Measurements from ENCODE around the gene RBFOX2. TPM values are rescaled to one million over a fixed set of nuclear protein-coding genes. Genes with fewer than 3 reads are reported as not detected.
"Not testable (repeated sequence)": the region's sequence is repeated elsewhere in the genome, so short reads cannot be mapped to it uniquely, and the experiment has no call there.

The RBFOX2 gene
- total RNA-seq, 2 donors from 2014 or later, result 71.5 to 73.6 TPM

DNA sequence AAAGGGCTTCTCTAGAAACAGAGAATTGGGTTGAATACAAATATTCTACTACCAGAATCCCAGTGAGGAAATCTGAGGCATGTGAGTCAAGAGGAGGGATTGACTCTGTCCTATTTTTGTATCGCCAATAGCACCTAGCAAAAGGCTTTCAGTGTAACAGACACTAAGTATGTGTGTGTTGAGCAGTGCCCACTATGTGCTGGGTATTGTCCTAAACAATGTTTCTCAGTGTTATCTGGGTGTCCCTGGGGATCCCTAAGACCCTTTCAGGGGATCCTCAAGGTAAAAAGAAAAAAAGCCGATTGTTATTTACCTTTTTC lies 21.0 kb upstream of the RBFOX2 start:
- ATAC-seq (peak in 1 of 2 donors; percentile 35), DNase-seq (no peak)
- intact Hi-C loops (cut with DNase I), result no loop called here

DNA sequence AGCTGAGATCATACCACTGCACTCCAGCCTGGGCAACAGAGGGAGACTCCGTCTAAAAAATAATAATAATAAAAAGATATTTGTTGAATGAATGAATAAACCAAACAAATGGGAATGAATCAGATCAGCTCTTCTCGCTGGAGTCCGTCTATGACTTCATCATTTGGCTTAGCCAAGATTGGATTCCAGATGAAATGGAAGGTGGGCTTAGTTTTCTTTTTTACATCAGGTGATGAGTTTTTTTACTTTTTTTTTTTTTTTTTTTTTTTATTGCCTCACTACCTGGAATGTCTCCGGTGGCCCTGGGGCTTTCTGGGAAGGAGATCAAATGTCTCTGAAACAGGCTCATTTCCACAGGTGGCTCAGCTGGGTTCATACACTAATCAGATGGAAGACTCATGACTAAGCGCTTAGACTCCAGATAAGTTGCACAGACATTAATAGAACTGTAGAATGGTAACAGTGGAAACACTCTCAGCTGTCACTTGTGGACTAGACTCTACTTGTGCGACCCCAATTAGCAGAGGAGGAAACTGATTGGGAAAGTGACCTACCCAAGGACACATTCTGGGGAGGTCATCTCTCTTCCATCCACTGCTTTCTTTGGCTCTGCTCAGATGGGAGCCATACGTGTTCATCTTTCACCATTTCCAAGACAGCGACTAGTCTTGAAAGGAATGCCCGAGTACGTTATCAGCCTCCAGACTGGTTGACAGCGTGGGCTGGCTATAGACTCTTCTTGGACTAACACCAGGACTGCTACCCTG lies 20.5 kb upstream of the RBFOX2 start:
- ATAC-seq, result peak in 1 of 2 donors; percentile 42
- DNase-seq, result no peak
- intact Hi-C loops (cut with DNase I), result no loop called here

DNA sequence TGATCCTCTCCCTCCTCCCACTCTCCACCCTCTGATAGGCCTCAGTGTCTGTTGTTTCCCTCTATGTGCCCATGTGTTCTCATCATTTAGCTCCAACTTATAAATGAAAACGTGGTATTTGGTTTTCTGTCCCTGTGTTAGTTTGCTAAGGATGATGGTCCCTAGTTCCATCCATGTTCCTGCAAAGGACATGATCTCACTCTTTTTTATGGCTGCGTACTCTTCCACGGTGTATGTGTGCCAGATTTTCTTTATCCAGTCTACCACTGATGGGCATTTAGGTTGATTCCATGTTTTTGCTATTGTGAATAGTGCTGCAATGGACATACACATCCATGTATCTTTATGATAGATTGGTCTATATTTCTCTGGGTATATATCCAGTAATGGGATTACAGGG lies 15.9 kb upstream of the RBFOX2 start:
- ATAC-seq; intact Hi-C loops (cut with DNase I); DNase-seq: not testable (repeated sequence)

DNA sequence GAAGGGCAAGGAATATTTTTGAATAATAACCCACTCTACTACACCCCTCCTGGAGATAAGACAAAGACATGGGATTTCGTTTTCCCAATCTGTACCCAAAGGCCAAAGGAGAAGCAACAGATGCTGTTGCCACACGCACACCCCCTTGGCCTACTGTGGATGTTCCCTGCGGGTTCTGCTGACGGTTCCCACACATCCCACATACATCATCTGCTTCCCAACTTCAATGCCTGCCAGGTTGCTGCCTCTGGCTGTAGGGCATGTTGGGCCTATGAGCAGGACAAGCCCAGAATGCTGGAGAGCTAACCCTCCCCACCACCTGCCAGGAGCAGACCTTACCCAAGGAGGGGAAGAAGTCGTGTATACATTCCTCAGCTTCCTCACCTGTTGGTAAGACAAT lies 13.6 kb upstream of the RBFOX2 start:
- ATAC-seq (no peak), DNase-seq (no peak)
- intact Hi-C loops (cut with DNase I), result no loop called here

DNA sequence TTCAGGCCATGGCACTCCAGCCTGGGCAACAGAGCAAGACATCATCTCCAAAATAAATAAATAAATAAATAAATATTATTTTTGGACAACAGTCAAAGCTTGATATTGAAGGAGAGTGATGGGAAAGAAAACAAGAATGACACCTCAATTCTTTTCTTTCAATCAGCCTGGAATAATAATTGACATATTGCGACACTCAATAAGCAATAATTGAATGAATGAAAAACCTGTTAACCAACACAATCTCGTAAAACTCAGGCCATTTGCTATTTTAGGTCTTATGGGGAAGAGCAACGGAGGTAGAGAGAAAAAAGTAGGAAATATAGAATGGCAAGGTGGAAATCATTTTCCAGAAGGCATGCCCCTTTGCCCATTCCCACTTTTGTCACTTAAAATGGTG lies 10.5 kb upstream of the RBFOX2 start:
- intact Hi-C loops (cut with DNase I), result no loop called here
- no peak for DNase-seq
- ATAC-seq, result no peak

DNA sequence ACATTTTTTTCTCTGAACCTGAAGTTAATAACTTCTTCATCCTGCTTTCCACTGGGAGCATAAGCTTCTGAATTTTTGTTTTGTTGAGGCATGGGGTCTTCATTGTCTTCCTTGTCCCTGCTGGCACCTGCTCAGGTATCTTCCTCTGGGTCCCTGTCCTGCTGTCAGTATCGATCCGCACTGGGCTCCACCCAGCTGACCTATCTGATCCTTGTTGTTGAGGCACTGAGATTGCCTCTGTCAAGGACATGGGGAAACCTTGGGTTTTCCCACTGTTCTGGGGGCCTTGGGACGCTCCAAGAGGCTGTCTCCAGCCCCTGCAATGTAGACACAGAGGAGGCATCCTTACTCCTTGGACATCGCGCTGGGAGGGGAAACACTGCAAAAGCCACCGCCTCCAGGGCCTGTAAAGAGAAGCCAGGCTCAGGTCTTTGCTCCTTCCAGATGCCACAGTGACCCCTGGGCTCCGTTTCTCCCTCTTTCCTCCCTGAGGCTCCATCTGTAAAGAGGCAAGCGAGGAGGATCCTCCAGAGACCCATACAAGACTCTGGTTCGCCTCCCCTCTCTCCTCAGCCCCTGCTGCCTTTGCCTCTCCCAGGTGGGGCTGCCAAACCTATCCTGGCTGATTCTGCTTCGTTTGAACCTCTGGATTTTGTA lies 8.6 kb upstream of the RBFOX2 start:
- no peak for DNase-seq
- intact Hi-C loops (cut with DNase I), result no loop called here
- no peak for ATAC-seq

DNA sequence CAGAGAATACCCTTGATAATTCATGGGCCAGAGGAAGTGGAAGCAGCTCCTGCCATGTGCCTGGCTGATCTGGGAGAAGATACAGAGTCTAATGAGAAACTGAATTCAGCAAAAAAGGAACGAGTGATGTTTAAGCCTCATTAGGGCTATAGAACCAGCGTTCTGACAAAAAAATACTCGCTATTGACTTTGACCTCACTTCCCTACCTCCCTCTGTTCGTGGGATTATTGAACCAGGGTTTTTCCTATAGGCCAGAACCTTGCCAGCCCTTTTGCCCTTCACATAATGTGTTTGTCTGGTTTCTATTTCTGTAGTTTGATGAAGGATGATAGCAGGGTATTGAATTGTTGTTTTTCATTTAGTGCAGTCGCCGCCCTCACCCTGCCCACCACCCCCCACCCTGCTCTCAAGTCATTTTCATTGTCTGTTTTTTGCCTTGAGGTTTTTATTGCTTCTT lies 7.6 kb upstream of the RBFOX2 start:
- DNase-seq (no peak), ATAC-seq (no peak)
- intact Hi-C loops (cut with DNase I), result no loop called here

DNA sequence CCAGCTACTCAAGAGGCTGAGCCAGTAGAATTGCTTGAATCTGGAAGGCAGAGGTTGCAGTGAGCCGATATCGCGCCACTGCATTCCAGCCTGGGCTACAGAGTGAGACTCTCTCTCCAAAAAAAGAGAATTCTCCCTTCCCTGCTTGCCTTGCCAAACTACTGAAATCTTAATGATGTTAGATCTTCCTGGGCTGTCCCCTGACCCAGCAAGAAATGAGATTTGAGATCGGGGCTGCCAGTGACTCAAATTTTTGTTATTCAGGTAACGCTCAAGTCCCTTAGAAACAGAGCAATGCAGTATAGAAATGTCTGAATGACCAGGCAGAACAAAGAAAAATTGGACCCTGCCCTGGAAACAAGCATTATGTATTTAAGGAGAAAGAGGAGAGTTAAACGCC lies 4.0 kb upstream of the RBFOX2 start:
- DNase-seq (no peak), ATAC-seq (no peak)
- intact Hi-C loops (cut with DNase I), result no loop called here

DNA sequence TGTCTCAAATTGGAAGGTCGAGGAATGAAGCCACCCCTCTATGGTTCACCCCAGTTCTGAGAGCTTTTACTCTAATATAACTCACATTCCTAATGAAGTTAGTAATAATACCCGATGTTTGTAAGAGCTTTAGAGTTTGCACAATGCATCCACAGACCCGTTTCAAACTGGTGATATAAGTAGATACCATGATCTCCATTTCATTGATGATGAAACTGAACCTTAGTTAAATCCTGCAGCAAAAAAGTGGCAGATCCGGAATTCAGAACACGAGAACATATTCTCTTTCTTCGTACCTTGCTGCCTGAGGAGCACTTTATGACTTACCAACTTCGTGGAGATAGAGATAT lies 757 bp upstream of the RBFOX2 start:
- intact Hi-C loops (cut with DNase I), result loop anchor here in 1 of 2 donors (5.0 kb wide), 1 partner anchor 97 kb away; no protein-coding TSS in a partner anchor
- ATAC-seq (no peak), DNase-seq (no peak)

DNA sequence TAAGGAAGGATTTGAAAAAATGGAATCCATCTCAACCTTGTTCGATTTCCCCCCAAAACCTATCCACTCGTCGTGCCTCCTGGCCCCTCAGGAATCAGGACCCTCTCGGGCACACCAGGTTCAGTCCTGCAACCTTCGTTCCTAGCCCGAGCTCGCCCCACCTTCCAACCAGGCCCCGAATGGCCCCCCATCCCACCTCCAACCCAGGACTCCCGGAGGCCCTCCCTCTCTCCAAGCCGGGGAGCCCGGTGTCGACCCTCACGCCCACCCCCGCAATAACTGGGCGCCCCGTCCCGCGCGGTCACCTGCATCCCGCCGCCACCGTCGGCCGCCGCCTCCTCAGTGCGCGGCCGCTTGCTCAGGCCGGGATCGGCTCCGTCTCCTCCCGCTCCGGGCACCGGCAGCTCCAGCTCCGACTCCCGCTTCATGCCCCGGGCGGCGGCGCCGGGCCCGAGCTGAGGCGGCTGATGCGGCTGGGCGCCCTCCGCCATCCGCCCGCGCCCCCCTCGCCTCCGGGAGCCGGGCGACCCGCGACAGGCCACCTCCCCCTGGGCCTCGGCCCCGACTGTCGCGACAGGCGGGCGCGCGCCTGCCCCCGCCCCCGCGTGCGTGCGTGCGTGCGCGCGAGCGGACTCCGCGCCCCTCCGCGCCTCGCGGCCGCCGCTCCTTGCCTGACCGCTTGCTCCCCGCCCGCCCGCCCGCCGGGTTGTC lies 534 bp downstream of the RBFOX2 start:
- ATAC-seq, result peak; percentile 46 to 64
- DNase-seq, result no peak
- intact Hi-C loops (cut with DNase I), result loop anchor here in 1 of 2 donors (5.0 kb wide), 1 partner anchor 96 kb away; no protein-coding TSS in a partner anchor

DNA sequence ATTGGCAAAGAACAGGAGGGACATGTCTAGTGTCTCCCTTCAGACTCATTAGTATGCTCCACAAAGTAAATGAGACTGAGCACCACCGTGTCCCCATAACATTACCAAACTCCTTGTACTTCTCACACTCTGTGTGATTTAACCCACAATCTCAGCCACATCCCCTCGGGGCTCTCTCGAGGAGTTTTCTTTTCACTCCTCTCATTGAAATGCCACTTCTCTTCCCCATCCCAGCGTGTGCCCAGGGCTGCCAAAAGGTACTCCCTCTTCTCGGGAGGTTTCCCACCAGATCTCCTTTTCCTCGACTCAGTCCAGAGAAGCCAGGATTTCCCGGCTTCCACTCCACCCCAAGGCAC lies 1.1 kb downstream of the RBFOX2 start:
- DNase-seq, result no peak
- intact Hi-C loops (cut with DNase I), result loop anchor here in 1 of 2 donors (5.0 kb wide), 1 partner anchor 95 kb away; no protein-coding TSS in a partner anchor
- no peak for ATAC-seq

DNA sequence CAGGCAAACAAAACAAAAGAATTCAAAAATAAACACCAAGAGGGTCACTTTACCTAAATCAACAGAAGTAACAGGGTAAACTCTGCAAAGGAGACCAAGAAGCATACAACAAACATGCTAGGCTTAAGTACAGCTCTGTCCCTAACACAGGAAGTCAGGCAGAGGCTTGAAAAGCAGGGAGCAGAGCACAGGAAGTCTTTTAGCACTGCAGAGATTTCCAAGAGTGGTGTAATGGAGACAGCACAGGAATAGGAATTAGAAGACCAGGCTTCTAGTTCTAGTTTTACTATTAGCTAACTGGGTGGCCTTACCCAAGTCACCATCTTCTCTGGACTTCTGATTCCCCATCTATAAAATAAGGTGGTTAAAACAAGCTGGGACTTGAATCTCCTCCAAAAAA lies 1.9 kb downstream of the RBFOX2 start:
- DNase-seq (no peak), ATAC-seq (no peak)
- intact Hi-C loops (cut with DNase I), result loop anchor here in 1 of 2 donors (5.0 kb wide), 1 partner anchor 94 kb away; no protein-coding TSS in a partner anchor

DNA sequence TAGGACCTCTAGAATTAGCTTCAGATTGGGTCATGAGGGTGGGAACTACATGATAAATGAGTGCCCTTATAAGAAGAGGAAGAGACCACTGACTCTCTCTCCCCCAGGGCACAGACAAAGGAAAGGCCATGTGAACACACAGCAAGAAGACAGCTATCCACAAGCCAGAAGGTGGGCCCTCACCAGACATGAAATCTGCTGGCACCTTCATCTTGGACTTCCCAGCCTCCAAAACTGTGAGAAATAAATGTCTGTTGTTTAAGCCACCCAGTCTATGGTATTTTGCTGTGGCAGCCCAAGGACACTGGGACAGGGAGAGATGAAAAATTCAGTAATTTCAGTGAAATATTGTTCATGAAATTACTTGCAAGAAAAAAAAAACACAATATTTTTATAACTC lies 5.9 kb downstream of the RBFOX2 start:
- ATAC-seq, result no peak

DNA sequence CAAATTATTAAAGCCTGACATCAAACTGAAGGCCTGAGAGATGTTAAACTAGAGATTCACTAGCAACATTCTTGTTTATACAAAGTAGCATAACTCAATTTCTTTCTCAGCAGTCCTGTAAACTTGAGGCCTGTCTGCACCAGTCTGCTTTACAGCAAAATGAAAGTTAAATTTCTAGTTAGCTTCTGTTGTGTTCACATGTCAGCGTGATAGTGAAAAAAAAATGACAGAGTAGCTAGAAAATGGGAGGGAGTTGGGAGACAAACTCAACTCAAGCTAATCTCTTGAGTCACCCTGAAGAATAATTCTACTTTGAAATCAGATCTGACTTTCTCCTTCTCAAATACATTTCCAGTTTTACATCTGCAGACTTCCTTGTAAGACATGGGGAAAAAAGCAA lies 6.5 kb downstream of the RBFOX2 start:
- peak in 1 of 2 donors; percentile 55 for ATAC-seq
- DNase-seq, result no peak
- intact Hi-C loops (cut with DNase I), result no loop called here

More for the DNA sequence above, 5.9 kb downstream of the RBFOX2 start:
- no peak for DNase-seq
- intact Hi-C loops (cut with DNase I), result no loop called here

DNA sequence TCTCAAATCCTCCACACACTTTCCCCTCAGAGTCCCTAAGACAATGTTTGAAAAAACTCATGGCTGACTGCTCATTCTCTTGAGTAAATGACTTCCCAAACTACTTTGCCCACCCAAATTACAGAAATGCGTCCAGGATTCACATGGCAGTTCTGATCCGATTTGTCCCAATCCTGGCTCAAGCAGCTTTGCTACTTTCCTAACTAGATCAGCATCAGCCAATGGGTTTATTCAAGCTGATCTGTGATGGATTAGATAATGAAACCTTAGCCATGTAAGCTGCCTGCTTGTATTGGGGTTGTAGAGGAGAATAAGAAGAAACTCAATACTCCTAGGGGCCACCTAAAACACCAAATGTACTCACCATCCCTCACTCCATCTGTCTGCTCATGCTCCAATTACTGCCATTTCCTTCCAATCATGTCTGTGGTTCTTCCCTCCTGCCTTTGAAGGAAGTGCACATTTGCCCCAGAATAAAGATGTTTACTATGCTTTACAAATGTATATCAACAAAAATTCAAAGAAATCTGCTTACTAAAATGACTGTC lies 6.9 kb downstream of the RBFOX2 start:
- DNase-seq (no peak), ATAC-seq (no peak)
- intact Hi-C loops (cut with DNase I), result no loop called here

DNA sequence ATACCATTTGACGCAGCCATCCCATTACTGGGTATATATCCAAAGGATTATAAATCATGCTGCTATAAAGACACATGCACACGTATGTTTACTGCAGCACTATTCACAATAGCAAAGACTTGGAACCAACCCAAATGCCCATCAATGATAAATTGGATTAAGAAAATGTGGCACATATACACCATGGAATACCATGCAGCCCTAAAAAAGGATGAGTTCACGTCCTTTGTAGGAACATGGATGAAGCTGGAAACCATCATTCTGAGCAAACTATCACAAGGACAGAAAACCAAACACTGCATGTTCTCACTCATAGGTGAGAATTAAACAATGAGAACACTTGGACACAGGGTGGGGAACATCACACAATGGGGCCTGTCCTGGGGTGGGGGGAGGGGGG lies 7.8 kb downstream of the RBFOX2 start:
- ATAC-seq; DNase-seq; intact Hi-C loops (cut with DNase I): not testable (repeated sequence)

DNA sequence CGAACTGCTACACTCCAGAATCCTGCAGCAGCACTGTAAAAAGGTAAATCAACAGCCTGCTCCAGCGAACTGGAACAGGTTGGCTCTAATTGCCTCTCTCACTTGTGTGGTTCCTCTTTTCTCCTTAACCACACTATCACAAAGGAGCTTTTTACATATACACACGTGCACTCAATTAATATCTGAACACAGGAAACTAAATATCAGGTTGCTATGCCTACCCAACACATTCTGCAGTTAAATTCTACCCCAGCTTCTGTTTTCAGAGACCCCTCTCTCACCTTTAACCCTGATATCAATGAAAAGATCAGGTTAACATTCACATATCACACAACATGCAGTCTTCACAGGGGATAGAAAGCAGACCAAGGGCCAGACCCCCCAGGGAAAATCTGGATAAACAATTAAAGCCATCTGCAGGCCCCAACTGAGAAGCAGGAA lies 11.0 kb downstream of the RBFOX2 start:
- intact Hi-C loops (cut with DNase I), result no loop called here
- no peak for ATAC-seq
- DNase-seq, result no peak

DNA sequence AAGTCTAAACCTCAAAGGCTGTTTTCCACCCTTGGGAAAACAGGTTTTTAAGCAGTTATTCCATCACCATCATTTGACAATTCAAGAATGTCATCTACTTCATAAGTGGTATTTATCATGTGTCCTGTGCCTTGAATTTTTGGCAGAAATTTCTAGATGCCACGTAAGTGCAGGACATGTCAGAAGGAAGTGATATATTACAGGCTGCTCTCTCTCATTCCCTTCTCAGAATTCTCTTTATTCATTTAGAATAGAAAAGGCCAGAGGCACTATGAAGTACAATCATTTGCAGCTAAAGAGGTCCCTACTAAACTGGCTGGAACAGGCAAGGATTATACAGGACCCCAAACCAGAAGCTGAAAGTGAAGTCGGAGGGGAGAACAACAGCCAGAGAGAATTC lies 11.9 kb downstream of the RBFOX2 start:
- no peak for DNase-seq
- ATAC-seq, result peak in 1 of 2 donors; percentile 24
- intact Hi-C loops (cut with DNase I), result no loop called here

DNA sequence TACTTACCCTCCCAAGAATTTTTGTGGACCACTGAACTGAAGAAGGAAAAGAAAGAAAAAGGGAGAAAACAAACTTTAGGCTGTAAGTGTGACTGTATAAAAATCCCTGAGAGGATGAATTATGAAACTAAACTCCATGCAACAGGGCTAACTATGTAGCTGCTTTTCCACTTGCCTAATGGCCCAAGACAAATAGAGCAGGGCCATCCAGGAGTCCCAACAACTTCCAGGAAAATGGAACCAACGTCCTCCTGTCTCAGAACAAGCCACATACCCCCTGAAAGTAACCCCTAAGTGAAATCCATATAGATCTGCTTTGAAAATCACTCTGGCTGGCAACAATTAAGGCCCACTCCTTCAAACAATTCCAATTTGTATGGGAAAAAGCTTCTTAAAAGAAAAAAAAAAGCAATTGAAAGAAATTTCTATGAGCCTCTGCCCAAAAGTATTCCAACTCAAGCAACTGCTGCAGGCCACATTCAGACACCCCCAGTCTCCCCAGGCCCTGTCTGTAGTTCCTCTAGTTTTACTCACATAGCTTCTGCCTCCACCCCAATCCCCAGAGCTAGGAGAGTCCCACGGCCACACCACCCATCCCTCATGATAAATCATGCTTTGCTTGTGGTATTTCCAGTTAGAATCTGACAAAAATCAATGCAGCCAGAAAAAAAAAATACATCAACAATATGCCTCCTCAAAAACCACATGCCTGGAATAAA lies 12.7 kb downstream of the RBFOX2 start:
- DNase-seq, result no peak
- intact Hi-C loops (cut with DNase I), result no loop called here
- peak in 1 of 2 donors; percentile 38 for ATAC-seq
